HG03196 (cell line): ENCODE data around the gene ANKRD29.
"Not testable (repeated sequence)": the region's sequence is repeated elsewhere in the genome, so short reads cannot be mapped to it uniquely, and the experiment has no call there.

Source experiments
- ATAC-seq: cut with Tn5 transposase; IDR thresholded peaks from one replicate; pipeline ENCODE4 v1.9.1; 2021; ENCODE audit not compliant: unreplicated experiment

Gene ANKRD29

DNA sequence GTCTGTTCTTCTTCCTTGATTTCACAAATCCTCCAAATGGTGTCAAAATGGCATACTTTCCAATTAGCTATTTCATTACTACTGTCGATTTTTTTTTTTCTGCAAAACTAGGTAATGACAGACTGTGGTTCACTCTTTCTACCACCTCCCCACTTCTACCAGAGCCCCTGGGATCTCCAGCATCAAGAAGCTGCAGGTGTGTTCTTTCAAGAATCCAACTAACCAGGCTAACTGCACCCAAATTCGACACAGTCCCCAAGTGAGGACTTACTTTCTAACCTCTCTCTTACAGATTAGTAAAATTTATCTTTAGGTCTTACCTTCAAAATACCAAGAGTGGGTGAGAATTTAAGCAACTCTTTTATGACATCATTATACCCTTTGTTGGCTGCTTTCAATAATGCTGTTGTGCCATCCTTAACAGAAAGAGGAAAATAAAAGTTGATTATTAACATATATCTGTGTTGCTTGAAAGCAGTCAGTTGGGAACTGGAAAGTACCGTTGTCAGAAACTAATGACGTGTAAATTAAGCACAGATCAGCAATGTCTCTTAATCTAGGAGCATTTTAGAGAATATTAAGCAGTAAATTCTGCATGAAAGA lies 45.2 kb downstream of the ANKRD29 start:
- peak; percentile 51 for ATAC-seq

DNA sequence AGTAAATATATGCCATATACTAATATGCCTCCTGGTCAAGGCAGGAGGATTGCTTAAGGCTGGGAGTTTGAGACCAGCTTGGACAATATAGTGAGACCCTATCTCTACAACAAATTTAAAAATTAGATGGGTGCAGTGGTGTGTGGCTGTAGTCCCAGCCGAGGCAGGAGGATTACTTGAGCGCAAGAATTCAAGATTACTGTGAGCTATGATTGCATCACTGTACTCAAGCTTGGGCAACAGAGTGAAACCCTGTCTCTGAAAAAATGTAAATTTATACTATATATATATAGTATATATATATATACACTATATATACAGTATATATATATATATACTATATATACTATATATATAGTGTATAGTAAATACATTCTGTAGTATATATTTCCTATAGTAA lies 46.5 kb downstream of the ANKRD29 start:
- no peak for ATAC-seq

DNA sequence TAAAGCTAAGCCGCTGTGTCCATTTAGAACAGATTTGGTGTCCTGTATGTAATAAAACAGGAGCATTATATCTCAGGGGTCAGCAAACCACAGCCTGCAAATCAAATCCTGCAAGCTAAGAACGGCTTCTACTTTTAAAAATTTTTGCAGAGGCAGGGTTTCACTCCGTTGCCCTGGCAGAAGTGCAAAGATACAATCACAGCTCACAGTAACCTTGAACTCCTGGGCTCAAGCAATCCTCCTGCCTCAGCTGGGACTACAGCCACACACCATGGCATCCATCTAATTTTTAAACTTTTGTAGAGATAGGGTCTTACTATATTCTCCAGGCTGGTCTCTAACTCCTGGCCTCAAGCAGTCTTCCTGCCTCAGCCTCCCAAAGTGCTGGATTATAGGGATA lies 47.8 kb downstream of the ANKRD29 start:
- ATAC-seq, result no peak

DNA sequence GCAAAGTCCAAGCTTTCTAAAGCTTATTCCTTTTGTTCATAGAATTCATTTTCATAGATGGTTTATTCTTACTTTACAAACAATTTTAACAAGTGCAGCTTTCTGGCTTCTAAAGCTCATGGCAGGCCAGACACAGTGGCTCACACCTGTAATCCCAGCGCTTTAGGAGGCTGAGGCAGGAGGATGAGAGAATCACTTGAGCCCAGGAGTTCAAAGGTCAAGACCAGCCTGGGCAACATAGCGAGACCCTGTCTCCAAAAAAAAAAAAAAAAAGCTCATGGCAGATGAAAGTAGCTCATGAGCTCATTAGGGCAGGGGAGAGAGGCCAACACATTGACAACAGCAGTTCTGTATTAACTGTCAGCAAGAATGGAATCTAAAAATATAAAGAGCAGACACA lies 48.3 kb downstream of the ANKRD29 start:
- ATAC-seq, result no peak

DNA sequence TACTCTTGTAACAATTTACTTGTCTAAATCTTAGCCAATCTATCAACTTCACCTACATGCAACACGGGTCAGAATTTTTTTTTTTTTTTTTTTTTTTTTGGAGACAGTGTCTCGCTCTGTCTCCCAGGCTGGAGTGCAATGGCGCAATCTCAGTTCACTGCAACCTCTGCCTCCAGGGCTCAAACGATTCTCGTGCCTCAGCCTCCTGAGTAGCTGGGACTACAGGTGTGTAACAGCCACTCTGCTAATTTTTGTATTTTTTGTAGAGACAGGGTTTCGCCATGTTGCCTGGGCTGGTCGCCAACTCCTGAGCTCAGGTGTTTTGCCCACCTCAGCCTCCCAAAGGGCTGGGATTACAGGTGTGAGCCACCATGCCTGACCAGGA lies 49.6 kb downstream of the ANKRD29 start:
- not testable (repeated sequence) for ATAC-seq

DNA sequence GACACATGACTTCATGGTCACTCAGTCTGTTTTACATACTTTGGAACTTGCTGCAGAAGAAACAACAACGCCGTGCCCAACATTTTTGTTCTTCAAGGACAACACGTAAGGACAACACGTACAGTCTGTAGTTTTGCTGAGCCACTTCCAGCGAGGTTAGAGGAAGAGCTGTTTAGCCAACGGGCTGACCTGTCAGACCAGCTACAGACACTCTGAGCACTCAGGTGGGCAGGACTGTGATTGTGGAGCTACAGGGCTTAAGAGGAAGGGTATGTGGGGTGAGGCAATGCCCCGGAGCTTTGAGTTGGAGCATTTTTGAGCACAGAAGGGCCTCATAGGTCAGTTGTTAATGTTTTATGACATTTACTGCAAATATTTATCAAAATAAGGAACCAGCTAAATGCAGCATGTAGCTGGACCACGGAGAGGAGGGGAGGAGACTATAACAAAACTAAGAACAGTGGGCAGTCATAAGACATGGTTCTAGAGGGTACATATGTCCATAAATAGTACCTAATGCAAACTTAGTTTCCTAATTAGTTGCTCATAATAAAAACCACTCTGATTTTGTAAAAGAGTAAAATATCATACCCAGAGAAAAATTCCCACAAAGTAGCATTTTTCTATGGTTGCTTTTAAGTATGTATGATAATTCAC lies 50.1 kb downstream of the ANKRD29 start:
- ATAC-seq, result no peak

DNA sequence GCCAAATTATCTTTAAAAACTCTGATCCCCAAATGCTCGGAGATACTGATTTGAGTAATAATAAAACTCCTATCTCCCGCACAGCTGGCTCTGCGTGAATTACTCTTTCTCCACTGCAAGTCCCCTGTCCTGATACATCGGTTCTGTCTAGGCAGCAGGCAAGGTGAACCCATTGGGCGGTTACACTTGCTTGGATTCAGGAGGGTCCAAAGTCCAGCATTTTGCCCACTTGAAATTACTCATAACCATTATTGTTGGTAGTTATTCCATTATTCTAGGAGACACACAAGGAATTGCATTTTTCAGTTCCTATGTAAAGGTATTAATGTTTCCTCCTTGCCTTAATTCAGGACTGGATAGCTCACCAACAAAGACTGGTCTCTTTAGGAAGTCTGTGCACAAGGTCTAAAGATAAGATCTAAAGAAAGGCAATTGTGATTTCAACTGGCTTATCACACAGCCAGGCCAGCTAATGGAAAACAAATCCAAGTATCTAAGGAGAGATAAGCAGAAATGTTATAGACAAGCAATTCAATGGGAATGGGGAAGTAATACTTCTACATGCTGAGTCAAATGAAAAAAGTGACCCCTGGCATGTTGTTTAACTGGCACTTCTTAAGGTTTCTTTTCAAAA lies 53.2 kb downstream of the ANKRD29 start:
- ATAC-seq, result no peak

DNA sequence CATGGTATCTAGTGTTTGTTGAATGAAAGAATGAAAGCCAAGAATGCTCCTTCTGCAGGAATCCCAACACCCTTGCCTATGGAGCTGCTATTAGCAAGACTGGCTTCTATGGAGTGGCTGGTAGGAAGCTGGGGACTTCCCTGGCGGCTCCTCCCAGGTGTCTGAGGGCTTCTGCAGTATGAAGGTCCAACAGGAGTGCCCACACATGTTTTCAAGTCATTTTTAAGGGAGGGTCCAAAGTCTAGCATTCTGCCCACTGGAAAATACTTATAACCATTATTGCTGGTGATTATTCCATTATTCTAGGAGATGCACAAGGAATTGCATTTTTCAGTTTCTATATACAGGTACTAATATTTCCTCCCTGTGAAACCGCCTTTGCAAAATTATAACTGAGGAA lies 54.5 kb downstream of the ANKRD29 start:
- ATAC-seq, result no peak

DNA sequence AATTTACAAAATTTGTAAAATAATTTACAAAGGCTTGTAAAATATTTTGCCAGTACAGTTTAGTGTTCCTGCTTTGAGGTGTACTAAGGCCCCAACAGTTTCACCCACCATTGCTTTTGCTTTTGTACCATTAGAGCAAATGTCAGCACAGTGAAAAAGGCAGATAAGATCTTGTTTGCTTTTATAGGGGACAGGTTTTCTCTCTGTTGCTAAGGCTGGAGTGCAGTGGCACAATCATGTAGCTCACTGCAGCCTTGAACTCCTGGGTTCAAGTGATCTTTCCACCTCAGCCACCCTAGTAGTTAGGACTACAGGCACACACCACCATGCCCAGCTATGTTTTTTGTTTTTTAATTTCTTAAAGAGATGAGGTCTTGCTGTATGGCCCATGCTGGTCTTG lies 56.8 kb downstream of the ANKRD29 start:
- ATAC-seq, result no peak

DNA sequence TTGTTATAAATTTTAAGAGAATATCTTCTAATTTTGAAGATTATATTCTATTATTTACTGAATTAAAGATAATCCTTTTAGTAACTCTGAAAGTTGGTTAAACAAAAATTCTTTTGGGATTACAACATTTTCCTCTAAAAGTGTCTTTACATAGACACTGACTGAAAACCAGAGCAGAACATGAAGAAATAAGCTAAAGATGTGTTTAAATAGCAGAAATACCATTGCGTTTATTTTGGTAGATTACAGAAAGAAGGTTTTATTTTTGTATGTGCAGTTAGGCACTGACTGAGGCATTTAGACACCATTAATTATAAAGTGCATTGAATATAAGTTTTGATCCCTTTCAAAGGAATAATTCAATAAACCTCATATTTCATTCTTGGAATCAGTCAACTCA lies 62.9 kb downstream of the ANKRD29 start:
- ATAC-seq, result no peak

DNA sequence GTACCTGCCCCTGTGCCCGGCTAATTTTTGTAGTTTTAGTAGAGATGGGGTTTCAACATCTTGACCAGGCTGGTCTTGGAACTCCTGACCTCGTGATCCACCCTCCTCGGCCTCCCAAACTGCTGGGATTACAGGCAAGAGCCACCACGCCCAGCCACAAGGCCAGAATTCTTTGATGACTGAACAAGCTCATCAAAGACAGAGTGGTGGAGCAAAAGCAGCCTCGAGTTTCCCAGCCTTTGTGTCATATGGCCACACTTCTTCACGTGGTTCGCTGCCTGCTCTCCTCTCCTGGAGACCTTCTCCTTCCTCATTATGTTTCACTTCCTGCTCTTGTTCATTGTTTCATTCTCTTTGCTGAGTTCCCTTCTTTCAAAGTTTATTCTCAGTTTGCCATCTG lies 66.5 kb downstream of the ANKRD29 start:
- ATAC-seq, result no peak

DNA sequence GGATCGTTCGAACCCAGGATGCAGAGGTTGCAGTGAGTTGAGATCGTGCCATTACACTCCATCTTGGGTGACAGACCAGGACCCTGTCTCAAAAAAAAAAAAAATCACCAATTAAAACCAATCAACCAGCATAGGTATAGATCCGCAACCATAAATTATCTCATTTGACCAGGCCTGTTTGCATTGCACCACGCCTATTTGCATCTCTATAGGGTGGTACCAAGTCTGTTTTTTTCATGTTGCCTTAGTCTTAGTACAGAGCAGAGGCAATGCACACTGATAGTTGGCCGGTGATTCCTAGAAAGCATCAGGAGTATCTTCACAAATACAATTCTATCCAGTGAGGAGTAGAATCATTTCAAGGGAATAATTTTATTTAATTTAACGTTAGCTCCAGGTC lies 67.1 kb downstream of the ANKRD29 start:
- ATAC-seq, result no peak

DNA sequence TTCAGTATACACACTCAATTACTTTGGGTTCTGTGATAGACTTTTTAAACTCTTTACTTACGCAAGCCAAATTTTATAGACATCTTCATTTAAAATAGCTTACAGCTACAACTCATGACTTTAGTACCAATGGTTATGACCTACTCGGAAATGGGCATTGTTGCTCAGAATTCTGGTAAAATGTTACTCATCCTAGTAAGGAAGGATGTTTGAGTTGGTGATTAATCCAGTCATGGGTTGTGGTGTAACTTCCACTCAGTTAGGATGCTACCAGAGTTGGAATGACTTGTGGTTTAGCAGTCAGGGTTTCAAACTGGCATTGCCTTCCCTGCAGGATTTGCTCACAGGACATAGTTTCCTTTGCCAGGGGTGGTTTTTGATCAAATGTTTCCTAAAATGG lies 69.0 kb downstream of the ANKRD29 start:
- ATAC-seq, result no peak

DNA sequence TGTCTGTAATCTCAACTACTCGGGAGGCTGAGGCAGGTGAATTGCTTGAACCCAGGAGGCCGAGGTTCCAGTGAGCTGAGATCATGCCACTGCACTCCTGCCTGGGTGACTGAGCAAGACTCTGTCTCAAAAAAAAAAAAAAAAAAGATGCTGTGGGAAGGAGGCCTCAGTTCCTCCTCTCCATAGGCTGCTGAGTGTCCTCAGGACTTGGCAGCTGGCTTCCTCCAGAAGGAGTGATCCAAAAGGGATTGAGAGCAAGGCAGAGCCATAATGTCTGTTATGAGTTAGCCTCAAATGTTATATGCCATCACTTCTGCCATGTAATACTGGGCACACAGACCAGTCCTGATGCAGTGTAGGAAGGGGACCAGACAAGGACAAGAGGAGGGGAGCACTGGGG lies 69.8 kb downstream of the ANKRD29 start:
- ATAC-seq, result no peak

DNA sequence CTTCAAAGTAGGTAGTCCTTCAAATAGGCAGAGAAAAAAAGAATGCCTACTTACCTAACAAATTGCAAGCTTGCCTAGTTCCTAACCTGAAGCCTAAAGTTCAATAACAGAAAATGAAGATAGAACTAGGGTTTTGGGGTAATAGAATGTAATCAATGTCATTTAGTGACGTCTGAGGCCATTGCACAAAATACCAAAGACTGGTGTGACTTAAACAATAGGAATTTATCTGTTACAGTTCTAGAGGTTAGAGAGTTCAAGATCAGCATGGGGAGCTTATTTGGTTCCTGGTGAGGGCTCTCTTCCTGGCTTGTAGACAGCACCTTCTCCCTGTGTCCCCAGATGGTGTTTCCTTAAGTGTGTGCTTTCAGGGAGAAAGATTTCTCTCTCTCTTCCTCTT lies 71.7 kb downstream of the ANKRD29 start:
- no peak for ATAC-seq

DNA sequence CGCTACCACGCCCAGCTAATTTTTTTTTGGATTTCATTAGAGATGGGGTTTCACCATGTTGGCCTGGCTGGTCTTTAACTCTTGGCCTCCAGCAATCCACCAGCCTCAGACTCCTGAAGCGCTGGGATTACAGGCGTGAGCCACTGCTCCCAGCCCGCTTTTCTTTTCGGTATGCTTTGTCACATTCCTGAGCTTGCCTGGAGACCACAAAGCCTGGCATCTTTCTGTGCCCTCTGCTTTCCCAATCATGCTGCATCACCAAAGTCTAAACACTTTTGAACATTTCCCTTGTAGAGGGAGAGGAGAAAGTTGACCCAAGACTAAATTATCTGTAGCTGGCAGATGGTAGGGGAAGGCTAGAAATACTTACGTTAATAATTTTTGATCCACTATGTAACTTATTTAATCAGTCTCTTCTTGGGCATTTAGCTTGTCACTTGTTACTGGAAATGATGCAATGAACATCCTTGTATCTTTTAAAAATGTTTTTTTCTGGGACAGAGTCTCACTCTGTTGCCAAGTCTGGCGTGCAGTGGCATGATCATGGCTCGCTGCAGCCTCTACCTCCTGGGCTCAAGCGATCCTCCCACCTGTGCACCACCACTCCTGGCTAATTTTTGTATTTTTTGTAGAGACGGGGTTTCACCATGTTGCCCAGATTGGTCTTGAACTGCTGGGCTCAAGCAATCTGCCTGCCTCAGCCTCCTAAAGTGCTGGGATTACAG lies 73.7 kb downstream of the ANKRD29 start:
- no peak for ATAC-seq

DNA sequence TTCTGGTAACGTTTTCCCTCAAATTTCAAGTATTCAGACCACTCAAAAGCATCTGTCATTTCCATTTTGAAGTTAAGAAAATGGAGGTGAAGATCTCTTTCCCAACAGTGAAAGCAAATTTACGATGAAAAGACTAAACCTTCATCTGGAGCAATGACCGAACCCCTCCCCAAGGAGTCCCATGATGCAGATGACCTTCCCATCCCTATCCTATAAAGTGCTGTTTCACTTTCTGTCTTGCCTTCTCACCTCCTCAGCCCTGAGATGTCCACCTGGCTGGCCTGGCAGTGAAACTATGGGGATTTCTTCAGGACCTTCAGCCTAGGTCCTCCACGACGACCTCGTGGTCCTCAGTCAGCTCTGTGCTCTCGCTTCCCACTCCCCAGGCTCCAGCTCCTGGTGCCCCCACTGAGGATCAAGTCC lies 75.5 kb downstream of the ANKRD29 start:
- ATAC-seq, result no peak

DNA sequence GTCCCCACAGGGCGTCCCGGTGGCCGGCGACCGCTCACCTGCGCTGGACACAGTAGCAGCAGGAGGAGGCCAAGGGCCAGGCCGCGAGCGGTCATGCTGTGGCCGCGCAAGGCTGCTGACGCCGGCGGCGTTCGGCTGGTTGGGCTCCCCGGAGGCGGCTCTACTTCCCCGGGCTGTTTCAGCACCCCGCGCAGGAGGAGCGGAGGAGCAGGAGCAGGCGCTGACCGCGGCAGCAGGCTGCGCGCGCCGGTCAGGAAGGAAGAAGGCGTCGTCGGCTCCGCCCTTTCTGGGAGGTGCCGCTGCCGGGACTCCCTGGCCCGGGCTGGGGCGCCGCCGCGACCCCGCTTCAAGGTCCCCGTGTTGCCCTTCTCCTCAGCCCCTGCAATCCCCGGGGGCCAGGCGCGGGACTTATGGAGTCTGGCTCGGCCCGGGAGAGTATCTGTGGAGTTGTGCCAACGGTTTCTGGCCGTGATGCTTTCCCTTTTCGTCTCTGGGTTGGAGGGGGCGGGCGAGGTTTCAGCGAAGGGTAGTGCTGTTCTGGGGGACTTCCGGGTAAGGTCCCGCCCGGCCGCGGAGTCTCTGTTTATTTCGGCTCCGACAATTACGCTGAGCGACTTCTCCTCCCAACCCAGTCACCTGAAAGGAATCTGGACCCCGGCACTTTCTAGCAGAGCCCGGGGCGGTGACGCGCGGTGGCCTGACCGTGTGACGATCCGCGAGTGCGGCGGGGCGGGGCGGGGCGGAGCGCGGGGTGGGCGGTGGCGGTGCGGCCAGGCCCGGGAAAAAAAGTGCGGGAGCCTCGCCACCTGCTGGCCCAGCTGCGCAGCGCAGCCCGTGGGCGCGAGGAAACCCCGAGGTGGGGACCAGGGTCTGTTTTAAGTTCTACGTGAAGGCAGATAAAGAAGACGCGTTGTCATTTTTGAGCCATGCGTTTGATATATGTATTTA lies 76.2 kb downstream of the ANKRD29 start, which contains the start of gene NPC1:
NPC1 (minus strand) TSS at position 258 of the 948 bp plus-strand sequence; CDS start at position 95, 163 bp downstream.
- ATAC-seq, result peak; percentile 86

DNA sequence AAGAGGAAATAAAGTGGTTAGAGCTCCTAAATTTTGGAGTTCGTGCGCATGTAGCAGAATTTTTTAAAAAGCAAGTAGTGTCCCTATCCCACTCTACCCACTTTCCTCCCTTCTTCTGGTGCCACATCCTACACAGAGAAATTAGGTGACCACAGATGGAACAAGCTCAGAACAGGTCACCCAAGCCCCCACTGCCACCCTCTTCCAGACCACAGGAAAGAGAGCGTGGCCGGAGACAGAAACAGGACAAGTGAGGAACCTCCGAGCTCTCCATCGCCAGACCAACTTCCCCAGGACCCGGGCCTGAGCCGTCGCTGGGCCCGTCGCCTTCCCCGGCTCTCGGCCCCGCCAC lies 76.8 kb downstream of the ANKRD29 start:
- ATAC-seq, result no peak

DNA sequence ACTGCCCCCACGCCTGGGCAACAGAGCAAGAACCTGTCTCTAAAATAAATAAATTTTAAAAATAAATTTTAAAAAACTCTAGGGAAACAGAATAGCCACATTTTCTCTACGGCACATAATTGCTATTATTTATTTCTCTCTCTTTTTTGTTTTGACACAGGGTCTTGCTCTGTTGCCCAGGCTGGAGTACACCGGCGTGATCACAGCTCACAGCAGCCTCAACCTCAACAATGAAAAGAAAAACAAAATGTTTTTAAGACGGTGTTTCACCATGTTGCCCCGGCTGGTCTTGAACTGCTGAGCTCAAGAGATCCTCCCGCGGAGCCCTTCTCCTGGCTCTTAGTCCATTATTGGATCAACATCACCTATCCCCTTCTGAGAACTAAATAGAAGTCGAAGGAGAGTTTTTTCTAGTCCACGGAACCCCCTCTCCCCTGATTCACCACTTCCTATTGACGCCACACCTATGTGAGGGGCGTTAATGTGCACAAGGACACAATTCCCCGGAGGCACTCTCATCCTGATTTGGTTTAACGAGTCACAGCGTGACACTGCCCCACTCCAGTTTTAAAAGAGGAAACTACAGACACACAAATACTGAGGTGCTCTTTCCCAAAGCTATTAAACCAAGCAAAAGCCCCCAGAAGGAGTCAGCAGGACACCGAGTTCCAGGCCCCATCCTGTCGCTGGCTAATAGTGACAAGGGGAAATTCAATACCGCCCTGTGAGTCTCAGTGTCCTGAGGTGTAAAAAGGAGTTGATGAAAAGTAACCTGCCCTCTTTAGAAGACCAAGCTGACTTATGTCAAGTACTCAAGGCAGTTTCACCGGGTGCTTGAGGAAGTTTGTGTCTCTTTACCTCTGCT lies 77.5 kb downstream of the ANKRD29 start:
- ATAC-seq, result no peak
